Urinary bladder (tissue), 4 donors: ENCODE measurements around the gene SH2D1B. TPM values are rescaled to one million over a fixed set of nuclear protein-coding genes. Genes with fewer than 3 reads are reported as not detected.
A peak's percentile ranks its signal among the peaks of the same experiment; 100 is the strongest.
"Not testable (repeated sequence)": the region's sequence is repeated elsewhere in the genome, so short reads cannot be mapped to it uniquely, and the experiment has no call there.

Experiments used
- DNase-seq: peaks from one replicate; pipeline ENCODE4 v3.0.0-alpha.2; 2015; ENCODE audit errors: extremely low spot score
- H3K27ac ChIP-seq: one replicate; pipeline ENCODE4 v1.5.1; 2013; ENCODE audit warnings: low read depth, mild to moderate bottlenecking, moderate library complexity
- H3K36me3 ChIP-seq: one replicate; pipeline ENCODE4 v1.6.1; 2013; ENCODE audit warnings: mild to moderate bottlenecking, moderate library complexity; ENCODE audit not compliant: insufficient read depth
- H3K4me1 ChIP-seq: one replicate; pipeline ENCODE4 v1.6.1; 2013; ENCODE audit warnings: mild to moderate bottlenecking, moderate library complexity; ENCODE audit not compliant: insufficient read depth
- H3K4me3 ChIP-seq: one replicate; pipeline ENCODE4 v1.5.1; 2013; ENCODE audit warnings: low read depth, low read length
- WGBS: extraction: QIAGEN DNeasy Blood & Tissue Kit; methylation state at CpG from one replicate; pipeline ENCODE4 v1.1.7; 2013; 5-methylcytosine and 5-hydroxymethylcytosine counted together
- polyA plus RNA-seq: library from polyadenylated mRNA; stranded (reverse); fragments of 200-250 nt; gene quantifications from one replicate; pipeline ENCODE4 v1.2.3, GENCODE V29; 2013
- total RNA-seq: library from RNA; depleted of rRNA; stranded (reverse); fragments of >200 nt; gene quantifications from one replicate; pipeline ENCODE4 v1.2.3, GENCODE V29; 2014
- donor health status: healthy with polysubstance abuse.
- donor health status: healthy.

Gene SH2D1B, protein sequence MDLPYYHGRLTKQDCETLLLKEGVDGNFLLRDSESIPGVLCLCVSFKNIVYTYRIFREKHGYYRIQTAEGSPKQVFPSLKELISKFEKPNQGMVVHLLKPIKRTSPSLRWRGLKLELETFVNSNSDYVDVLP
- total RNA-seq (0.37 TPM), polyA plus RNA-seq (0.08 TPM)

DNA sequence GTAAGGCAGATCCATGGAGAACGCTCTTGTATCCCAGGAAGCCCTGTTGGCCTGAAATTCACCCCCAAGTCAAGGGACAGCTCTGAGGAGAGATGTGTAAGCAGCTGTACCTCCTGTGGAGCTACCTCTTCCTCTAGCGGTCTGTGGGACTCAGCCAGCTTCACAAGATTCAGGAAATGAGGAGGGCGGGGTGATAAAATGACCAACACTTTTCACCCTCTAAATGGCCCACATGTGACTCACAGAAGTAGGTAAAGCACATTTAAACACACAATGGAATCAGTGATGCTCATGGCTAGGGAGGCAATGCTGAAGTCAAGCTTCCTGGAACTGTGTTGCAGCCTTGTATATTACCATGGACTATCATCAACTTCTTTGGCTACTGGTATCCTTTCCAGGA is at the start of gene SH2D1B:
SH2D1B (minus strand) TSS at position 135 of the 400 bp plus-strand sequence; CDS start at position 15, 120 bp downstream.
- no peaks in the 10 kb centered on the region for H3K4me1 ChIP-seq
- no peak for DNase-seq
- H3K36me3 ChIP-seq = no peaks in the 10 kb centered on the region
- WGBS = 90% methylated on average over 3 of the region's 3 CpGs
- no peak within 1 kb of the TSS for H3K27ac ChIP-seq
- no peak within 1 kb of the TSS for H3K4me3 ChIP-seq

DNA sequence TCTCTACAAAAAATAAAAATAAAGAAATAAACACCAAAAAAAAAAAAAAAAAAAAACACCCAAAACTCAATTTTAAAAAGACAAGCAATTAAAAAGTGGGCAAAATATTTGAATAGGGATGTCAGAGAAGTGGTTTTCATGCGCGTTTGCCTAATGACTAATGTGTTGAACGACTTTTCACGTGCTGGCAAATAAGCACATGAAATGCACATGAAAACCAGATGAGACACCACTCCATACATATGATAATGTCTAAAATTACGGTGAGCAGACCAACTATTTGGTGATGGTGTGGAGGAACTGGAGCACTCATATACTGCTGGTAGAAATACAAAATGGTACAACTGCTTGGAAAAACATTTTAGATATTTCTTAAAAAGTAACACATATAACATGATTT is 46.3 kb upstream of the SH2D1B start:
- DNase-seq = no peak
- no peaks in the 10 kb centered on the region for H3K4me1 ChIP-seq
- H3K4me3 ChIP-seq = no peak overlapping the region
- WGBS = 91% methylated on average over 5 of the region's 5 CpGs
- no peak overlapping the region for H3K27ac ChIP-seq
- no peaks in the 10 kb centered on the region for H3K36me3 ChIP-seq

DNA sequence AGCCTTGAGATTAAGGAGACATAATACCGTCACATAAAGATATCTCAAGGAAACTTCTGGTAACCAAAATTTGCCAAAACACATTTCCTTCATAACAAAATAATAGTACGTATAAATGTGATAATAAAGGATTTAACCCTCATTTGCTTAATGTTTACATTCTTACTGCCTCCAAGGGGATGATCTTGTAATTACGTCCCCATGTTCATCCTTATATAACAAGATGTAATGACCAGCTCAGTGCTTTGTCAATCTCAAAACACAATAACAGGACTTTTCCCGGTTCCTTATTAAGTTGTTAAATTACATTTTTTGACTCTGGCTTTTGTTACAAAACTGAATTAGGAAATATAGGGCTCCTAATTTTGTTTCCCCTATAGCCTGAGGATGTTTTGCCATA is 44.4 kb upstream of the SH2D1B start:
- Histone ChIP-seq H3K27ac (no peak overlapping the region), H3K4me3 (no peak overlapping the region), H3K36me3 (no peaks in the 10 kb centered on the region), H3K4me1 (no peaks in the 10 kb centered on the region)
- no peak for DNase-seq
- WGBS = 85% methylated on average over 4 of the region's 4 CpGs

DNA sequence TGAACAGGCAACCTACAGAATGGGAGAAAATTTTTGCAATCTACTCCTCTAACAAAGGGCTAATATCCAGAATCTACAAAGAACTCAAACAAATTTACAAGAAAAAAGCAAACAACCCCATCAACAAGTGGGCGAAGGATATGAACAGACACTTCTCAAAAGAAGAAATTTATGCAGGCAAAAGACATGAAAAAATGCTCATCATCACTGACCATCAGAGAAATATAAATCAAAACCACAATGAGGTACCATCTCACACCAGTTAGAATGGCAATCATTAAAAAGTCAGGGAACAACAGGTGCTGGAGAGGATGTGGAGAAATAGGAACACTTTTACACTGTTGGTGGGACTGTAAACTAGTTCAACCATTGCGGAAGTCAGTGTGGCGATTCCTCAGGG is 42.4 kb upstream of the SH2D1B start:
- H3K4me3 ChIP-seq, H3K36me3 ChIP-seq, H3K4me1 ChIP-seq, H3K27ac ChIP-seq, DNase-seq: not testable (repeated sequence)
- WGBS = 96% methylated on average over 1 of the region's 3 CpGs

DNA sequence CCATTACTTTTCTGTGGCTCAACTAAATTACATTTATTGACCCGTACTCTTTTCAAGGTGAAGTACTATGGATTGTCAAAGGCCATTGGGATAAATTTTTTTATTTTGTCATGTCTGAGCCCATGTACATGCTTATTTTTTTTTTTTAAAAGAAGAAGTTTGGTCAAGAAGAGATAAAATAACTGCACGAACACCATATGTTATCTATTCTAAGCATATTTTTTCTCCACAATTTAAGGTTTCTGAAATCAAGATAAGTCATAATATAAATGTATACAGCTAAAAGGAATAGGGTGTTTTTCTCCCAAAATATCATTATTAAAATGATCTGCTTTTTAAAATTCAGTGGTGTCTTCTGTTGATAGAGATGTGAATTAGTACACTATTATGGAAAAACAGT is 35.0 kb upstream of the SH2D1B start:
- Histone ChIP-seq H3K4me3 (no peak overlapping the region), H3K27ac (no peak overlapping the region), H3K36me3 (no peaks in the 10 kb centered on the region), H3K4me1 (no peaks in the 10 kb centered on the region)
- 79% methylated on average over 2 of the region's 2 CpGs for WGBS
- no peak for DNase-seq

DNA sequence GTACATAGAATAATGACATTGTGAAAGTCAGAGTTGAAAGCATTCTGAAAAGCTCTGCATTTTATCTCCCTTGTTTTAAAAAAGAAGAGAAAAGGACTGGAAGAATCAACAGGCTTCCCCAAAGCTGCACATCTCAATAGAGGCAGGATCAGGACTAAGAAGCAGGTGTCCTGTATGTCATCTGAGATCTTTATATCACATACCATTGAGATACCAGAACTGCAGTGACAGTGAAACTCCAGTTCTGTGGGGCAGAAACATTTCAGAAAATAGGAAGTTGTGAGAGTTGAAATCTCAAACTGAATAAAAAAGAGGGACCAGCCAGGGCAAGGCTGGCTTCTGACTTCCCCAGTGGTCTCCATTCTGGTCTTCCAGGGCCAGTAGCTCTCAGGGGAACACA is 33.0 kb upstream of the SH2D1B start:
- Histone ChIP-seq H3K36me3 (no peaks in the 10 kb centered on the region), H3K27ac (no peak overlapping the region), H3K4me3 (no peak overlapping the region), H3K4me1 (no peaks in the 10 kb centered on the region)
- no peak for DNase-seq

DNA sequence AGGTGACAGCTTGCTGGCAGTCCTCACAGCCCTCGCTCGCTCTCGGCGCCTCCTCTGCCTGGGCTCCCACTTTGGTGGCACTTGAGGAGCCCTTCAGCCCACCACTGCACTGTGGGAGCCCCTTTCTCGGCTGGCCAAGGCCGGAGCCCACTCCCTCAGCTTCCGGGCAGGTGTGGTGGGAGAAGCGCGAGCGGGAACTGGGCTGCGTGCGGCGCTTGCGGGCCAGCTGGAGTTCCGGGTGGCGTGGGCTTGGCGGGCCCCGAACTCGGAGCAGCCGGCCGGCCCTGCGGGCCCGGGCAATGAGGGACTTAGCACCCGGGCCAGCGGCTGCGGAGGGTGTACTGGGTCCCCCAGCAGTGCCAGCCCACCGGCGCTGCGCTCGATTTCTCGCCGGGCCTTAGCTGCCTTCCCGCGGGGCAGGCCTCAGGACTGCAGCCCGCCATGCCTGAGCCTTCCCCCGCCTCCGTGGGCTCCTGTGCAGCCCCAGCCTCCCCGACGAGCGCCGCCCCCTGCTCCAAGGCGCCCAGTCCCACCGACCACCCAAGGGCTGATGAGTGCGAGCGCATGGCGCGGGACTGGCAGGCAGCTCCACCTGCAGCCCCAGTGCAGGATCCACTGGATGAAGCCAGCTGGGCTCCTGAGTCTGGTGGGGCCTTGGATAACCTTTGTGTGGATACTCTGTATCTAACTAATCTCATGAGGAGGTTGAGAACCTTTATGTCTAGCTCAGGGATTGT is 21.2 kb upstream of the SH2D1B start:
- H3K27ac ChIP-seq, H3K4me1 ChIP-seq, H3K4me3 ChIP-seq, H3K36me3 ChIP-seq, DNase-seq: not testable (repeated sequence)
- WGBS = 88% methylated on average over 40 of the region's 47 CpGs

DNA sequence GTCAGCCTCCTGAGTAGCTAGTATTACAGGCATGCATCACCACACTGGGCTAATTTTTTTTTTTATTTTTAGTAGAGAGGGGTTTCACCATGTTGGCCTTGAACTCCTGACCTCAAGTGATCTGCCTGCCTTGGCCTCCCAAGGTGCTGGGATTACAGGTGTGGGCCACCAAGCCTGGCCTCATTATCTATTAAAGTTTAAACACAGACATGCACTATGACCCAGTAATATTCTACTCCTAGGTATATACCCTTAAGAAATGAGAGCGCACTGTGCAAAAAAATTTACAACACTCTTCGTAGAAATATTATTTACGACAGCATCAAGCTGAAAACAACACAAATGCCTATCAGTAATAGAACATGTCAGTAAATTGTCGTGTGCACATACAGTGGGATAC is 18.6 kb upstream of the SH2D1B start:
- Histone ChIP-seq H3K36me3 (no peaks in the 10 kb centered on the region), H3K27ac (no peak overlapping the region), H3K4me1 (no peaks in the 10 kb centered on the region), H3K4me3 (no peak overlapping the region)
- WGBS = 81% methylated on average over 4 of the region's 4 CpGs
- no peak for DNase-seq

DNA sequence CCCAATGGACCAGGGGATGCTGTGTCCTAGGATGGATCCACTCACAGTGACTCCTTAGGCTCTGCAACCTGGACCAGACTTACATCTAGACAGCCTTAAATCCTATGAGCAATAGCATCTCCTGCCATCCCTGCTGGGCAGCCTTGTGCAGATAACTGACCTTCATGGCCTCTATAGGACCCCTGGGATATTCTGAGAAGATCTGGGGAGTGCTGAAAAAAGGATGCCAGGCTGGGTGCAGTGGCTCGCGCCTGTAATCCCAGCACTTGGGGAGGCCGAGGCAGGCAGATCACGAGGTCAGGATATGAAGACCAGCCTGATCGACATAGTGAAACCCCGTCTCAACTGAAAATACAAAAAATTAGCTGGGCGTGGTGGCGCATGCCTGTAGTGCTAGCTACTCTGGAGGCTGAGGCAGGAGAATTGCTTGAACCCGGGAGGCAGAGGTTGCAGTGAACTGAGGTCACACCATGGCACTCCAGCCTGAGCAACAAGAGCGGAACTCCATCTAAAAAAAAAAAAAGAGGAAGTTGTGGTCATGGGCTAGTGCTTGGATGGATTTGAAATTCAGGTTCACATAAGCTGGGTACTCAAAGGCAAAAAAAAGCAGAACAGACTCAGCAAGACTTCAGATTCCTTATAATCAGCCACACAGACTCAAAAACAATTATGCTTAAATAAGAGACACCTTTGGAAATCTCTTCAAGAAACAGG is 10.9 kb upstream of the SH2D1B start:
- no peaks in the 10 kb centered on the region for H3K36me3 ChIP-seq
- H3K4me3 ChIP-seq = no peak overlapping the region
- no peaks in the 10 kb centered on the region for H3K4me1 ChIP-seq
- no peak for DNase-seq
- no peak overlapping the region for H3K27ac ChIP-seq
- WGBS = 91% methylated on average over 10 of the region's 10 CpGs

DNA sequence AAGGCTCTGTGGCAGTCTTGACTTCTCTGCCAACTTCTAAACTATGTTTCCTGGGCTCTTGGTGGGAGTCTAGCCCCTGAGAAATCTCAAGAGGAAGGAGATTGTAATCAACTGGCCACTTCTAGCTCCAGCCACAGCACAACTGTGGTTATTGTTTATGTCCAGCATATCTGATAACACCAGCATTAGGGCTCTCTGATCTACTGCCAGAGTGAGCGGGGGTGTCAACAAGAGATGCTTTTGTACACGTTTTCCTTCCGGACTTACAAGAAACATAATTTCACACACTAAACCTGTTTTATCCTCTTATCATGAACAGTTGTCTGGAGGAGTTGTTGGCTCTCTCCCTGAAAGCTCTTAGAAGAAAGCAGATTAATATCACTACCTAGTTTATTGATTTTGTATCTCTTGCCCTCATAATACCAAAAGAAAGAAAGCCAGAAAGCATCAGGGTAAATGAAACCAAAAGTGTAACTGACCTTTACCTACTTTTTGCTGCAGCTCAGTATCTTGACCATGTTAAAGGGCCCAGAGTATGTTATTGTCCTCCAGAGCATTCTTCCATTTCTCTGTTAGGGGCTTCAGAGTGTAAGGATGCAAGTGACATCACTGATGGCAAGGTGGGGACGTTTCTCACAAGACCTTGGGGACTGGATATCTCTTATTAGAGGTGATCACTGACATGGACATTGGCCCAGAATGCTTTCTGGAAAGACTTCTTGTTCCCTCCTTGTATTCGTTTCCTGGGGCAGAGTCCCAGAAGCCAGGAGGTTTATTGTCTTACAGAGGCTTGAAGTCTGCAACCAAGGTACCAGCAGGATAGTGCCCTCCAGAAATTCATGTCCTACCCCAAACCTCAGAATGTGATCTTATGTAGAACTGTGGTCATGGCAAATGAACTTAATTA is 9.6 kb upstream of the SH2D1B start:
- H3K4me1 ChIP-seq = no peaks in the 10 kb centered on the region
- no peak overlapping the region for H3K27ac ChIP-seq
- H3K4me3 ChIP-seq = no peak overlapping the region
- 32% methylated on average over 5 of the region's 5 CpGs for WGBS
- no peaks in the 10 kb centered on the region for H3K36me3 ChIP-seq
- no peak for DNase-seq

DNA sequence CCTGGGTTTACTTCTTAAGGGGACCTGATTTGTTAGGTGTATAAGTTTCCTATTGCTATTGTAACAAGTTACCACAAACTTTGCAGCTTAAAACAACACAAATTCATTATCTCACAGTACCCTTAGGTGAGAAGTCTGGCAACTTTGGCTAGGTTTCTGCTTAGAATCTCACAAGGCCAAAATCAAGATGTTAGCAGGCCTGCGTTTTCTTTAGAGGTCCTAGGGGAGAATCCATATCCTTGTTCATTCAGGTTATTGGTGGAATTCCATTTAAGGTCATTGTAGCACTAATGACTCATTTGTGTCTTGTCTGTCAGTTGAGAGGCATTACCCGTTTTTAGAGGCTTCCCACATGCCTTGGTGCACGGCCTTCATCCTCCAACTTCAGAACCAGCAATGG is 8.2 kb upstream of the SH2D1B start:
- H3K36me3 ChIP-seq = no peaks in the 10 kb centered on the region
- no peak overlapping the region for H3K27ac ChIP-seq
- no peaks in the 10 kb centered on the region for H3K4me1 ChIP-seq
- no peak overlapping the region for H3K4me3 ChIP-seq
- no peak for DNase-seq
- 89% methylated on average over 3 of the region's 3 CpGs for WGBS

DNA sequence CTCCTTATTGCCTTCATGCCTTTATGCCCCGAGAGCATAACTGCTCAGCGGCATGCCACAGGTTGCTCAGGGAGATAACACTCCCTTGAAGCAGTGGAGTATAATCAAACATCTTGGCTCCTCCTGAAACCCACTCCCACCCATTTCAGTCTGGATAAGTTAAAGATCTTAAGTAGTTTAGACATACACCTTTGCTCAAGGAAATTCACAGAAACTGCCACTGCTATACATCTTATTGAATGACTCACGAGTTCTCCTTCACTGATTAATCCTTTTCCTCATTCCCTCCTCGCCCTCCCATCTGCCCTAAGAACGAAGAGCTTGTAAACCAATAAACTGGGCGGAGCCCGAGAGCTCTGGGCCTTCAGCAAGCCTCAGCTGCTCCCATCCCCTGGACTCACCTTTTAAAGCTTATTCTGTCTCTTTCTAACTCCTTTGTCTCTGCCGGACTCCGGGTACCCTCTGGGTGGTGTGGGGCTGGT is 7.6 kb upstream of the SH2D1B start:
- not testable (repeated sequence) for H3K36me3 ChIP-seq
- WGBS = 58% methylated on average over 9 of the region's 9 CpGs
- peak; percentile 14 for DNase-seq

DNA sequence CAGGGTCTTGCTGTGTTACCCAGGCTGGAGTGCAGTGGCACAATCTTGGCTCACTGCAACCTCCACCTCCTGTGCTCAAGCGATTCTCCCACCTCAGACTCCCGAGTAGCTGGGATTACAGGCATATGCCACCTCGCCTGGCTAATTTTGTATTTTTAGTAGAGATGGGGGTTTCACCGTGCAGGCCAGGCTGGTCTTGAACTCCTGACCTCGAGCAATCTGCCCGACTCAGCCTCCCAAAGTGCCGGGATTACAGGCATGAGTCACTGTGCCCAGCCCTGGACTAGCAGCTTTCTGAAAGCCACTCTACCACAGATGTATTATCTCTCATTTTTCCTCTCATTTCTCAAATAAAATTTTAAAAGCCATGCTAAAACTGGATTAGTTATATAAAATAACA is 6.6 kb upstream of the SH2D1B start:
- H3K36me3 ChIP-seq, H3K27ac ChIP-seq, H3K4me3 ChIP-seq, H3K4me1 ChIP-seq, DNase-seq: not testable (repeated sequence)
- WGBS = 71% methylated on average over 7 of the region's 7 CpGs

More for the DNA sequence above, 7.6 kb upstream of the SH2D1B start:
- not testable (repeated sequence) for H3K27ac ChIP-seq, H3K4me3 ChIP-seq, H3K4me1 ChIP-seq
